IMR-90 (cell line): ENCODE data around the gene BCL2. TPM values are rescaled to one million over a fixed set of nuclear protein-coding genes. Genes with fewer than 3 reads are reported as not detected.

ENCODE experiments used
- ATAC-seq: fragments of 200-7000 bp; cut with Tn5 transposase; 2 replicates; pipeline ENCODE4 v1.9.1; 2020; ENCODE audit warnings: low read depth, mild to moderate bottlenecking, moderate library complexity
- BruUV-seq: library from RNA; stranded (reverse); fragments of 400-500 nt; replicated peaks from 2 replicates; lab custom pipeline; 2021; lab: Mats Ljungman, UMichigan
- CTCF ChIA-PET: fragments of 300-600 bp; formaldehyde crosslinking; extraction: SDS; loops from one replicate; lab custom pipeline; 2021; ENCODE audit warnings: antibody characterized with exemption; lab: Yijun Ruan, JAX
- POLR2A ChIA-PET: fragments of 300-600 bp; sonication (Branson Sonifier 250); formaldehyde crosslinking; loops from one replicate; lab custom pipeline; 2022; ENCODE audit warnings: antibody characterized with exemption; ENCODE audit not compliant: unreplicated experiment; lab: Charles Lee
- DNase-seq: peaks from one replicate; pipeline ENCODE4 v3.0.0; 2013
- H2AFZ ChIP-seq: replicated peaks from 2 replicates; pipeline ENCODE3; 2013; ENCODE audit warnings: low read length, mild to moderate bottlenecking; ENCODE audit not compliant: poor library complexity
- H2AK5ac ChIP-seq: 2 replicates; pipeline ENCODE4 v1.6.1; 2013; ENCODE audit warnings: low read depth, low read length, inconsistent platforms
- H2AK9ac ChIP-seq: replicated peaks from 2 replicates; pipeline ENCODE3; 2013; ENCODE audit warnings: mild to moderate bottlenecking, low read depth, low read length, moderate library complexity; ENCODE audit not compliant: poor library complexity
- H2BK120ac ChIP-seq: 2 replicates; pipeline ENCODE4 v1.6.1; 2013; ENCODE audit warnings: low read depth, low read length, inconsistent platforms
- H2BK15ac ChIP-seq: 3 replicates; pipeline ENCODE4 v1.6.1; 2013; ENCODE audit warnings: low read depth, low read length, inconsistent platforms
- H2BK20ac ChIP-seq: 2 replicates; pipeline ENCODE4 v1.6.1; 2013; ENCODE audit warnings: low read depth, mild to moderate bottlenecking, inconsistent platforms, low read length, moderate library complexity
- H2BK5ac ChIP-seq: 2 replicates; pipeline ENCODE4 v1.6.1; 2013; ENCODE audit warnings: mild to moderate bottlenecking, low read depth, low read length, inconsistent platforms; ENCODE audit not compliant: poor library complexity, severe bottlenecking
- H3K14ac ChIP-seq: replicated peaks from 2 replicates; pipeline ENCODE4 v1.6.1; 2013; ENCODE audit warnings: low read depth, low read length, inconsistent platforms
- H3K18ac ChIP-seq: 2 replicates; pipeline ENCODE4 v1.6.1; 2013; ENCODE audit warnings: low read depth, low read length, control low read depth
- H3K23ac ChIP-seq: 2 replicates; pipeline ENCODE4 v1.6.1; 2013; ENCODE audit warnings: low read depth, low read length, inconsistent platforms
- H3K27ac ChIP-seq: 2 replicates; pipeline ENCODE4 v1.5.1; 2013; ENCODE audit warnings: mild to moderate bottlenecking, control low read depth, low read length; ENCODE audit not compliant: insufficient read depth
- H3K27me3 ChIP-seq: 2 replicates; pipeline ENCODE4 v1.6.1; 2013; ENCODE audit warnings: low read length; ENCODE audit not compliant: control insufficient read depth, insufficient read depth
- H3K36me3 ChIP-seq: 2 replicates; pipeline ENCODE4 v1.6.1; 2013; ENCODE audit warnings: low read length, mixed read lengths; ENCODE audit not compliant: control insufficient read depth, insufficient read depth
- H3K4ac ChIP-seq: 2 replicates; pipeline ENCODE4 v1.6.1; 2013; ENCODE audit warnings: low read depth, low read length, inconsistent platforms
- H3K4me1 ChIP-seq: 2 replicates; pipeline ENCODE4 v1.6.1; 2013; ENCODE audit warnings: low read length, mixed read lengths; ENCODE audit not compliant: control insufficient read depth, insufficient read depth
- H3K4me2 ChIP-seq: 2 replicates; pipeline ENCODE4 v1.6.1; 2013; ENCODE audit warnings: low read depth, mild to moderate bottlenecking, control low read depth, low read length, moderate library complexity
- H3K4me3 ChIP-seq: 2 replicates; pipeline ENCODE4 v1.5.1; 2013; ENCODE audit warnings: low read depth, mild to moderate bottlenecking, control low read depth, low read length, moderate library complexity; ENCODE audit not compliant: insufficient read depth
- H3K56ac ChIP-seq: 2 replicates; pipeline ENCODE4 v1.6.1; 2013; ENCODE audit warnings: low read length, inconsistent platforms; ENCODE audit not compliant: insufficient read depth; ENCODE audit errors: extremely low read depth
- H3K79me1 ChIP-seq, 2 experiments: 2 replicates each; pipeline ENCODE4 v1.6.1; 2013; ENCODE audit warnings: low read length in 2 of 2, inconsistent platforms in 1 of 2, low read depth in 1 of 2
- H3K9ac ChIP-seq: 2 replicates; pipeline ENCODE4 v1.6.1; 2013; ENCODE audit warnings: low read depth, low read length, control low read depth
- H3K9me1 ChIP-seq: 2 replicates; pipeline ENCODE4 v1.6.1; 2013; ENCODE audit warnings: low read length, inconsistent platforms; ENCODE audit not compliant: insufficient read depth
- H3K9me3 ChIP-seq: 2 replicates; pipeline ENCODE4 v1.6.1; 2013; ENCODE audit warnings: low read length; ENCODE audit not compliant: control insufficient read depth, insufficient read depth
- H4K20me1 ChIP-seq: 2 replicates; pipeline ENCODE4 v1.6.1; 2013; ENCODE audit warnings: low read length, inconsistent platforms; ENCODE audit not compliant: insufficient read depth
- H4K5ac ChIP-seq: 2 replicates; pipeline ENCODE4 v1.6.1; 2013; ENCODE audit warnings: mild to moderate bottlenecking, low read depth, low read length, control low read depth
- H4K8ac ChIP-seq, 2 experiments: 2 replicates each; pipeline ENCODE4 v1.6.1; 2013; ENCODE audit warnings: low read depth in 2 of 2, low read length in 2 of 2, control low read depth in 1 of 2, inconsistent platforms in 1 of 2
- H4K91ac ChIP-seq: 2 replicates; pipeline ENCODE4 v1.6.1; 2013; ENCODE audit warnings: low read depth, low read length, inconsistent platforms; ENCODE audit not compliant: insufficient read depth
- BHLHE40 ChIP-seq: fragments of 150-350 bp; IDR thresholded peaks from 2 replicates; pipeline ENCODE4 v1.6.1; 2016; ENCODE audit warnings: mild to moderate bottlenecking, low read depth, low read length
- CEBPB ChIP-seq: IDR thresholded peaks from 2 replicates; pipeline ENCODE4 v1.6.1; 2012; ENCODE audit warnings: low read depth, low read length, improper control_type of control experiment
- CHD1 ChIP-seq: IDR thresholded peaks from 2 replicates; pipeline ENCODE4 v1.6.1; 2012; ENCODE audit warnings: low read depth, low read length, improper control_type of control experiment
- CTCF ChIP-seq: conservative IDR thresholded peaks from 2 replicates; pipeline ENCODE4 v1.5.1; 2012; ENCODE audit warnings: mild to moderate bottlenecking, low read depth, low read length, improper control_type of control experiment
- ELK1 ChIP-seq: fragments of 150-350 bp; IDR thresholded peaks from 2 replicates; pipeline ENCODE4 v1.6.1; 2016; ENCODE audit warnings: low read depth, mild to moderate bottlenecking, low read length, moderate library complexity, borderline replicate concordance
- FOS ChIP-seq: fragments of 150-350 bp; IDR thresholded peaks from 2 replicates; pipeline ENCODE4 v1.6.1; 2016; ENCODE audit warnings: low read depth, low read length
- MAFK ChIP-seq: IDR thresholded peaks from 2 replicates; pipeline ENCODE4 v1.6.1; 2012; ENCODE audit warnings: low read depth, low read length, improper control_type of control experiment
- MAZ ChIP-seq: IDR thresholded peaks from 2 replicates; pipeline ENCODE4 v1.6.1; 2012; ENCODE audit warnings: low read depth, mild to moderate bottlenecking, low read length, improper control_type of control experiment, moderate library complexity, borderline replicate concordance
- MXI1 ChIP-seq: IDR thresholded peaks from 2 replicates; pipeline ENCODE4 v1.6.1; 2012; ENCODE audit warnings: low read depth, mild to moderate bottlenecking, low read length, moderate library complexity, borderline replicate concordance
- NFE2L2 ChIP-seq: fragments of 150-350 bp; IDR thresholded peaks from 2 replicates; pipeline ENCODE4 v1.6.1; 2016; ENCODE audit warnings: low read depth, mild to moderate bottlenecking, low read length
- POLR2A ChIP-seq: IDR thresholded peaks from 2 replicates; pipeline ENCODE4 v1.6.1; 2012; ENCODE audit warnings: mild to moderate bottlenecking, low read depth, low read length
- RAD21 ChIP-seq: IDR thresholded peaks from 2 replicates; pipeline ENCODE4 v1.6.1; 2012; ENCODE audit warnings: low read length, improper control_type of control experiment
- RCOR1 ChIP-seq: IDR thresholded peaks from 2 replicates; pipeline ENCODE4 v1.6.1; 2012; ENCODE audit warnings: mild to moderate bottlenecking, low read length, improper control_type of control experiment; ENCODE audit not compliant: insufficient replicate concordance
- RFX5 ChIP-seq: IDR thresholded peaks from 2 replicates; pipeline ENCODE4 v1.8.0; 2012; ENCODE audit warnings: low read depth, mild to moderate bottlenecking, low read length, moderate library complexity
- SMC3 ChIP-seq: fragments of 150-350 bp; IDR thresholded peaks from 2 replicates; pipeline ENCODE4 v1.6.1; 2016; ENCODE audit warnings: low read depth, mild to moderate bottlenecking, antibody characterized with exemption, low read length, moderate library complexity
- WGBS, 2 experiments: methylation state at CpG; one replicate each; pipeline versions ENCODE4 v1.1.5 to v1.1.7; 2013; ENCODE audit warnings: missing lambda C conversion rate in 2 of 2; ENCODE audit not compliant: insufficient read length in 1 of 2; ENCODE audit errors: extremely low coverage in 2 of 2; 5-methylcytosine and 5-hydroxymethylcytosine counted together
- dilution Hi-C: fragments of 300-500 bp; cut with HindIII; formaldehyde crosslinking; loops from one replicate; pipeline ENCODE4 v1.14.3; 2018; ENCODE audit warnings: low sequenced_read_pairs; ENCODE audit not compliant: unreplicated experiment
- in situ Hi-C: fragments of 300-500 bp; cut with MboI; formaldehyde crosslinking; loops from 3 replicates; pipeline ENCODE4 v1.14.3; 2019; ENCODE audit warnings: low sequenced_read_pairs, inconsistent platforms, mixed read lengths
- intact Hi-C: fragments of 100-400 bp; cut with micrococcal nuclease; formaldehyde crosslinking; loops from 2 replicates; pipeline ENCODE4 v1.10.0; 2022
- polyA plus RNA-seq, 3 experiments: library from polyadenylated mRNA; depleted of rRNA; stranded (reverse); fragments of >200 nt; gene quantifications; 2 replicates each; pipeline ENCODE4 v1.2.3, GENCODE V29; 2012; ENCODE audit warnings: low replicate concordance in 1 of 3
- total RNA-seq: library from RNA; depleted of rRNA; stranded (reverse); fragments of >200 nt; gene quantifications from 2 replicates; pipeline ENCODE4 v1.2.3, GENCODE V29; 2012
- TF ChIP-seq, protein P1 (sequence below): fragments of 150-350 bp; IDR thresholded peaks from 2 replicates; pipeline ENCODE4 v1.6.1; 2017; ENCODE audit warnings: mild to moderate bottlenecking, antibody characterized with exemption, low read length, low read depth

The BCL2 gene
- total and polyA plus RNA-seq, 2 of the 4 experiments (the other 2 are of a cell fraction) = 0.24 to 0.54 TPM

DNA sequence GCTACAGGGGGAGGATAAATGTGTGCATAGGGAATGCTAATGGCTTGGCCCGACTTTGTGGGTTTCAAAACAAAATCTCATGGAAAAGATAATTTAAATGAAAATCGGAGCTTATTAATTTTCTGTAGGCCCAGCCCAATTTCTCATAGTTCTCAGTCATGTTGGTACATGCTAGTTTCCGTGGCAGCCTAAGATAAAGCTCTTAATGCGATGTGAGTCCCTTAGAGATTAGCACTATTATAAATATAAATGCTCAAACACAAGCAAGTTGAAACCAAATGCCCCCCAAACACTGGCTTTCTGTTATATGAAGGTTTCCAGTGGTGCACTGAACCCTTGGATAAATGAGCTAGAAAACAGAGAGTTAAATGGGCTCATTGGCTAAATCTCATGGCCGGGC, 168.0 kb downstream of the BCL2 start:
- Histone ChIP-seq H3K27me3 (peaks cover 25% of the 10 kb centered on the region), H3K79me1 (no peaks in the 10 kb centered on the region), H4K8ac (no peak overlapping the region), H2BK120ac (no peak overlapping the region), H3K9me3 (no peaks in the 10 kb centered on the region), H2AK9ac (no peak overlapping the region), H2BK15ac (no peak overlapping the region), H3K4me2 (no peak overlapping the region), H4K91ac (no peak overlapping the region), H3K4ac (no peak overlapping the region), H3K4me3 (no peak overlapping the region), H4K20me1 (no peaks in the 10 kb centered on the region; the same call in 1 of the 2 replicates), H2AFZ (no peak overlapping the region), H4K5ac (no peak overlapping the region), H3K18ac (no peak overlapping the region), H3K14ac (no peak overlapping the region), H3K9me1 (no peaks in the 10 kb centered on the region; the same call in 1 of the 2 replicates), H3K56ac (no peak overlapping the region), H3K4me1 (peaks cover 2% of the 10 kb centered on the region; the same call in 1 of the 2 replicates), H2BK5ac (no peak overlapping the region), H2AK5ac (no peak overlapping the region), H3K9ac (no peak overlapping the region), H3K23ac (no peak overlapping the region), H2BK20ac (no peak overlapping the region), H3K36me3 (no peaks in the 10 kb centered on the region), H3K27ac (no peak overlapping the region)
- ChIA-PET CTCF (interaction anchor here (0.6 kb wide), 1 partner anchor 729 kb away, joined by 3 read pairs; no protein-coding TSS in a partner anchor), POLR2A (no interaction called here)
- DNase-seq (no peak), ATAC-seq (no peak)
- BruUV-seq = no TSS peak
- in situ Hi-C loops = no loop called here
- dilution Hi-C loops = no loop called here
- intact Hi-C loops = no loop called here
- no CpG with 5 or more reads among the region's 5 CpGs for WGBS, 2 experiments
- TF ChIP-seq NFE2L2 = no peak
- TF ChIP-seq RFX5 = no peak
- no peak for TF ChIP-seq CEBPB
- no peak for TF ChIP-seq SMC3
- TF ChIP-seq, protein P1, sequence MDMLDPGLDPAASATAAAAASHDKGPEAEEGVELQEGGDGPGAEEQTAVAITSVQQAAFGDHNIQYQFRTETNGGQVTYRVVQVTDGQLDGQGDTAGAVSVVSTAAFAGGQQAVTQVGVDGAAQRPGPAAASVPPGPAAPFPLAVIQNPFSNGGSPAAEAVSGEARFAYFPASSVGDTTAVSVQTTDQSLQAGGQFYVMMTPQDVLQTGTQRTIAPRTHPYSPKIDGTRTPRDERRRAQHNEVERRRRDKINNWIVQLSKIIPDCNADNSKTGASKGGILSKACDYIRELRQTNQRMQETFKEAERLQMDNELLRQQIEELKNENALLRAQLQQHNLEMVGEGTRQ = no peak
- TF ChIP-seq MAFK = no peak
- no peak for TF ChIP-seq BHLHE40
- TF ChIP-seq FOS = no peak
- no peak for TF ChIP-seq RCOR1
- TF ChIP-seq POLR2A = no peak
- no peak for TF ChIP-seq ELK1
- no peak for TF ChIP-seq MAZ
- no peak for TF ChIP-seq CHD1
- no peak for TF ChIP-seq CTCF
- TF ChIP-seq MXI1 = no peak
- TF ChIP-seq RAD21 = no peak
